ENCODE measurements around the gene SYNPO2.

GRCh38 chr4:118979712-118980111 lies 91.1 kb downstream of the SYNPO2 start:
- TF ChIP-seq ZFP91 (CRISPR knock-in tag; IDR thresholded peaks at IDR 0.05; ENCODE audit: borderline replicate concordance) (no peak), RNF2 (conservative IDR thresholded peaks at IDR 0.05; ENCODE audit: low read depth) (no peak), KDM1A (CRISPR knock-in tag; IDR thresholded peaks at IDR 0.05) (no peak), ZNF501 (CRISPR knock-in tag; IDR thresholded peaks at IDR 0.05) (no peak)

All from HepG2 (cell line).